Measurements from ENCODE around the gene LRRC19.
A peak's percentile ranks its signal among the peaks of the same experiment; 100 is the strongest.

LRRC19 gene

DNA sequence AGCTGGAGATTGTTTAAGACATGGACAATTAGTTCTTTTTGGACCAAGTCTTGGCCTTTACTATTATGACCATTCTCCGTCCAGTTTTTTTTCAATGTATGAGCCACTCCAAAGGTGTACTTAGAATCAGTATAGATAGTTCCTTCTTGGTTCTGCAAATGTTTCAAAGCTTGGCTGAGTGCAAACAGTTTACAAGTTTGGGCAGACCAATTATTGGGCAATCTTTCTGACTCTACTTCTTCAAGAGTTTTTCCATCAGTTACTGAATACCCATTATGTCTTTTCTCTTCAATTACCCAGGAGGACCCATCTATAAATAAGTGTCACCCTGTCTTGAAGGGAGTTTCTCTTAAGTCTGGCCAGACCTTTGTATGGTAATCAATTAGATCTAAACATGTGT, 33.8 kb downstream of the LRRC19 start (continued):
- TF ChIP-seq, protein P1, sequence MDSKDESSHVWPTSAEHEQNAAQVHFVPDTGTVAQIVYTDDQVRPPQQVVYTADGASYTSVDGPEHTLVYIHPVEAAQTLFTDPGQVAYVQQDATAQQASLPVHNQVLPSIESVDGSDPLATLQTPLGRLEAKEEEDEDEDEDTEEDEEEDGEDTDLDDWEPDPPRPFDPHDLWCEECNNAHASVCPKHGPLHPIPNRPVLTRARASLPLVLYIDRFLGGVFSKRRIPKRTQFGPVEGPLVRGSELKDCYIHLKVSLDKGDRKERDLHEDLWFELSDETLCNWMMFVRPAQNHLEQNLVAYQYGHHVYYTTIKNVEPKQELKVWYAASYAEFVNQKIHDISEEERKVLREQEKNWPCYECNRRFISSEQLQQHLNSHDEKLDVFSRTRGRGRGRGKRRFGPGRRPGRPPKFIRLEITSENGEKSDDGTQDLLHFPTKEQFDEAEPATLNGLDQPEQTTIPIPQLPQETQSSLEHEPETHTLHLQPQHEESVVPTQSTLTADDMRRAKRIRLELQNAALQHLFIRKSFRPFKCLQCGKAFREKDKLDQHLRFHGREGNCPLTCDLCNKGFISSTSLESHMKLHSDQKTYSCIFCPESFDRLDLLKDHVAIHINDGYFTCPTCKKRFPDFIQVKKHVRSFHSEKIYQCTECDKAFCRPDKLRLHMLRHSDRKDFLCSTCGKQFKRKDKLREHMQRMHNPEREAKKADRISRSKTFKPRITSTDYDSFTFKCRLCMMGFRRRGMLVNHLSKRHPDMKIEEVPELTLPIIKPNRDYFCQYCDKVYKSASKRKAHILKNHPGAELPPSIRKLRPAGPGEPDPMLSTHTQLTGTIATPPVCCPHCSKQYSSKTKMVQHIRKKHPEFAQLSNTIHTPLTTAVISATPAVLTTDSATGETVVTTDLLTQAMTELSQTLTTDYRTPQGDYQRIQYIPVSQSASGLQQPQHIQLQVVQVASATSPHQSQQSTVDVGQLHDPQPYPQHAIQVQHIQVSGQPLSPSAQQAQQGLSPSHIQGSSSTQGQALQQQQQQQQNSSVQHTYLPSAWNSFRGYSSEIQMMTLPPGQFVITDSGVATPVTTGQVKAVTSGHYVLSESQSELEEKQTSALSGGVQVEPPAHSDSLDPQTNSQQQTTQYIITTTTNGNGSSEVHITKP (tag by site-specific recombination; IDR thresholded peaks at IDR 0.05) = no peak
- no peak for TF ChIP-seq ZNF302 (tag by site-specific recombination; IDR thresholded peaks at IDR 0.05; ENCODE audit: low read depth)

DNA sequence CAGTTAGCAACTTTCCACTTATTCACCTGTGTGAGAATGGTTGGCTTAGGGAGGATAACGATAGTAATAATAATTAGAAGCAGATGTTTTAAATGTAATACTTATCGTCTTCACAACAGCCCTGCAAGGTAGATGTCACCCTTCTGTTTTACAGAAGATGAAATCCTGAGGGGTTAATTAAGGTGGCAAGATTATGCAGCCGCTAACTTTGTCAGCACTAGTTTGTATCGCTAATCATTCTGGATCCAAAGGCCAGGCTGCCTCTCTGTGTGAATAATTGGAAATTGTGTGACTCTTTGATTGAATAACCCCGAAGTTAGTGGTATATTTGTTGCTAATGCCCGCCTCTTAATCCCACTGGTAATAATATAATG, 48.6 kb downstream of the LRRC19 start:
- no peaks in the 10 kb centered on the region for H3K9me3 ChIP-seq (ENCODE audit: control insufficient read depth, insufficient read depth, low read depth, low read length)
- peaks cover 9% of the 10 kb centered on the region for H3K4me1 ChIP-seq (ENCODE audit: control insufficient read depth, insufficient read depth, low read length)
- peaks cover 0 to 3% of the 10 kb centered on the region in 2 experiments; a peak in 1 of 3 replicates for H3K36me3 ChIP-seq (ENCODE audit: control insufficient read depth in 2 of 2, insufficient read depth in 1 of 2, low read length in 2 of 2)
- H3K4me3 ChIP-seq (ENCODE audit: low read depth, low read length) = peak overlapping the region; percentile 70
- TF ChIP-seq, protein P2, sequence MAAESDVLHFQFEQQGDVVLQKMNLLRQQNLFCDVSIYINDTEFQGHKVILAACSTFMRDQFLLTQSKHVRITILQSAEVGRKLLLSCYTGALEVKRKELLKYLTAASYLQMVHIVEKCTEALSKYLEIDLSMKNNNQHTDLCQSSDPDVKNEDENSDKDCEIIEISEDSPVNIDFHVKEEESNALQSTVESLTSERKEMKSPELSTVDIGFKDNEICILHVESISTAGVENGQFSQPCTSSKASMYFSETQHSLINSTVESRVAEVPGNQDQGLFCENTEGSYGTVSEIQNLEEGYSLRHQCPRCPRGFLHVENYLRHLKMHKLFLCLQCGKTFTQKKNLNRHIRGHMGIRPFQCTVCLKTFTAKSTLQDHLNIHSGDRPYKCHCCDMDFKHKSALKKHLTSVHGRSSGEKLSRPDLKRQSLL (tag by site-specific recombination; IDR thresholded peaks at IDR 0.05) = no peak
- TF ChIP-seq ZBTB1 (tag by site-specific recombination; IDR thresholded peaks at IDR 0.05) = no peak
- TF ChIP-seq, protein P3, sequence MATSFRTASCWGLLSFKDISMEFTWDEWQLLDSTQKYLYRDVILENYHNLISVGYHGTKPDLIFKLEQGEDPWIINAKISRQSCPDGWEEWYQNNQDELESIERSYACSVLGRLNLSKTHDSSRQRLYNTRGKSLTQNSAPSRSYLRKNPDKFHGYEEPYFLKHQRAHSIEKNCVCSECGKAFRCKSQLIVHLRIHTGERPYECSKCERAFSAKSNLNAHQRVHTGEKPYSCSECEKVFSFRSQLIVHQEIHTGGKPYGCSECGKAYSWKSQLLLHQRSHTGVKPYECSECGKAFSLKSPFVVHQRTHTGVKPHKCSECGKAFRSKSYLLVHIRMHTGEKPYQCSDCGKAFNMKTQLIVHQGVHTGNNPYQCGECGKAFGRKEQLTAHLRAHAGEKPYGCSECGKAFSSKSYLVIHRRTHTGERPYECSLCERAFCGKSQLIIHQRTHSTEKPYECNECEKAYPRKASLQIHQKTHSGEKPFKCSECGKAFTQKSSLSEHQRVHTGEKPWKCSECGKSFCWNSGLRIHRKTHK (tag by site-specific recombination; IDR thresholded peaks at IDR 0.05) = no peak
- no peak for TF ChIP-seq ZNF23 (tag by site-specific recombination; IDR thresholded peaks at IDR 0.05; ENCODE audit: borderline replicate concordance)
- no peak for TF ChIP-seq ZNF707 (tag by site-specific recombination; IDR thresholded peaks at IDR 0.05)
- TF ChIP-seq ZNF221 (tag by site-specific recombination; IDR thresholded peaks at IDR 0.05; ENCODE audit: borderline replicate concordance) = no peak
- TF ChIP-seq, protein P4, sequence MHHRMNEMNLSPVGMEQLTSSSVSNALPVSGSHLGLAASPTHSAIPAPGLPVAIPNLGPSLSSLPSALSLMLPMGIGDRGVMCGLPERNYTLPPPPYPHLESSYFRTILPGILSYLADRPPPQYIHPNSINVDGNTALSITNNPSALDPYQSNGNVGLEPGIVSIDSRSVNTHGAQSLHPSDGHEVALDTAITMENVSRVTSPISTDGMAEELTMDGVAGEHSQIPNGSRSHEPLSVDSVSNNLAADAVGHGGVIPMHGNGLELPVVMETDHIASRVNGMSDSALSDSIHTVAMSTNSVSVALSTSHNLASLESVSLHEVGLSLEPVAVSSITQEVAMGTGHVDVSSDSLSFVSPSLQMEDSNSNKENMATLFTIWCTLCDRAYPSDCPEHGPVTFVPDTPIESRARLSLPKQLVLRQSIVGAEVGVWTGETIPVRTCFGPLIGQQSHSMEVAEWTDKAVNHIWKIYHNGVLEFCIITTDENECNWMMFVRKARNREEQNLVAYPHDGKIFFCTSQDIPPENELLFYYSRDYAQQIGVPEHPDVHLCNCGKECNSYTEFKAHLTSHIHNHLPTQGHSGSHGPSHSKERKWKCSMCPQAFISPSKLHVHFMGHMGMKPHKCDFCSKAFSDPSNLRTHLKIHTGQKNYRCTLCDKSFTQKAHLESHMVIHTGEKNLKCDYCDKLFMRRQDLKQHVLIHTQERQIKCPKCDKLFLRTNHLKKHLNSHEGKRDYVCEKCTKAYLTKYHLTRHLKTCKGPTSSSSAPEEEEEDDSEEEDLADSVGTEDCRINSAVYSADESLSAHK (tag by site-specific recombination; IDR thresholded peaks at IDR 0.05) = no peak
- TF ChIP-seq, protein P5, sequence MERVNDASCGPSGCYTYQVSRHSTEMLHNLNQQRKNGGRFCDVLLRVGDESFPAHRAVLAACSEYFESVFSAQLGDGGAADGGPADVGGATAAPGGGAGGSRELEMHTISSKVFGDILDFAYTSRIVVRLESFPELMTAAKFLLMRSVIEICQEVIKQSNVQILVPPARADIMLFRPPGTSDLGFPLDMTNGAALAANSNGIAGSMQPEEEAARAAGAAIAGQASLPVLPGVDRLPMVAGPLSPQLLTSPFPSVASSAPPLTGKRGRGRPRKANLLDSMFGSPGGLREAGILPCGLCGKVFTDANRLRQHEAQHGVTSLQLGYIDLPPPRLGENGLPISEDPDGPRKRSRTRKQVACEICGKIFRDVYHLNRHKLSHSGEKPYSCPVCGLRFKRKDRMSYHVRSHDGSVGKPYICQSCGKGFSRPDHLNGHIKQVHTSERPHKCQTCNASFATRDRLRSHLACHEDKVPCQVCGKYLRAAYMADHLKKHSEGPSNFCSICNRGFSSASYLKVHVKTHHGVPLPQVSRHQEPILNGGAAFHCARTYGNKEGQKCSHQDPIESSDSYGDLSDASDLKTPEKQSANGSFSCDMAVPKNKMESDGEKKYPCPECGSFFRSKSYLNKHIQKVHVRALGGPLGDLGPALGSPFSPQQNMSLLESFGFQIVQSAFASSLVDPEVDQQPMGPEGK (tag by site-specific recombination; IDR thresholded peaks at IDR 0.05) = no peak
- TF ChIP-seq TRIM28 (IDR thresholded peaks at IDR 0.05; ENCODE audit: borderline replicate concordance, low read length) = no peak
- no peak for TF ChIP-seq MZF1 (tag by site-specific recombination; IDR thresholded peaks at IDR 0.05; ENCODE audit: borderline replicate concordance)
- no peak for TF ChIP-seq ZNF544 (tag by site-specific recombination; IDR thresholded peaks at IDR 0.05)
- no peak for TF ChIP-seq ZEB2 (tag by site-specific recombination; IDR thresholded peaks at IDR 0.05)
- no peak for TF ChIP-seq KLF9 (tag by site-specific recombination; IDR thresholded peaks at IDR 0.05; ENCODE audit: low read depth)
- TF ChIP-seq, protein P6, sequence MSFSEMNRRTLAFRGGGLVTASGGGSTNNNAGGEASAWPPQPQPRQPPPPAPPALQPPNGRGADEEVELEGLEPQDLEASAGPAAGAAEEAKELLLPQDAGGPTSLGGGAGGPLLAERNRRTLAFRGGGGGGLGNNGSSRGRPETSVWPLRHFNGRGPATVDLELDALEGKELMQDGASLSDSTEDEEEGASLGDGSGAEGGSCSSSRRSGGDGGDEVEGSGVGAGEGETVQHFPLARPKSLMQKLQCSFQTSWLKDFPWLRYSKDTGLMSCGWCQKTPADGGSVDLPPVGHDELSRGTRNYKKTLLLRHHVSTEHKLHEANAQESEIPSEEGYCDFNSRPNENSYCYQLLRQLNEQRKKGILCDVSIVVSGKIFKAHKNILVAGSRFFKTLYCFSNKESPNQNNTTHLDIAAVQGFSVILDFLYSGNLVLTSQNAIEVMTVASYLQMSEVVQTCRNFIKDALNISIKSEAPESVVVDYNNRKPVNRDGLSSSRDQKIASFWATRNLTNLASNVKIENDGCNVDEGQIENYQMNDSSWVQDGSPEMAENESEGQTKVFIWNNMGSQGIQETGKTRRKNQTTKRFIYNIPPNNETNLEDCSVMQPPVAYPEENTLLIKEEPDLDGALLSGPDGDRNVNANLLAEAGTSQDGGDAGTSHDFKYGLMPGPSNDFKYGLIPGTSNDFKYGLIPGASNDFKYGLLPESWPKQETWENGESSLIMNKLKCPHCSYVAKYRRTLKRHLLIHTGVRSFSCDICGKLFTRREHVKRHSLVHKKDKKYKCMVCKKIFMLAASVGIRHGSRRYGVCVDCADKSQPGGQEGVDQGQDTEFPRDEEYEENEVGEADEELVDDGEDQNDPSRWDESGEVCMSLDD (tag by site-specific recombination; IDR thresholded peaks at IDR 0.05) = no peak
- no peak for TF ChIP-seq ZNF558 (tag by site-specific recombination; IDR thresholded peaks at IDR 0.05)
- TF ChIP-seq, protein P7, sequence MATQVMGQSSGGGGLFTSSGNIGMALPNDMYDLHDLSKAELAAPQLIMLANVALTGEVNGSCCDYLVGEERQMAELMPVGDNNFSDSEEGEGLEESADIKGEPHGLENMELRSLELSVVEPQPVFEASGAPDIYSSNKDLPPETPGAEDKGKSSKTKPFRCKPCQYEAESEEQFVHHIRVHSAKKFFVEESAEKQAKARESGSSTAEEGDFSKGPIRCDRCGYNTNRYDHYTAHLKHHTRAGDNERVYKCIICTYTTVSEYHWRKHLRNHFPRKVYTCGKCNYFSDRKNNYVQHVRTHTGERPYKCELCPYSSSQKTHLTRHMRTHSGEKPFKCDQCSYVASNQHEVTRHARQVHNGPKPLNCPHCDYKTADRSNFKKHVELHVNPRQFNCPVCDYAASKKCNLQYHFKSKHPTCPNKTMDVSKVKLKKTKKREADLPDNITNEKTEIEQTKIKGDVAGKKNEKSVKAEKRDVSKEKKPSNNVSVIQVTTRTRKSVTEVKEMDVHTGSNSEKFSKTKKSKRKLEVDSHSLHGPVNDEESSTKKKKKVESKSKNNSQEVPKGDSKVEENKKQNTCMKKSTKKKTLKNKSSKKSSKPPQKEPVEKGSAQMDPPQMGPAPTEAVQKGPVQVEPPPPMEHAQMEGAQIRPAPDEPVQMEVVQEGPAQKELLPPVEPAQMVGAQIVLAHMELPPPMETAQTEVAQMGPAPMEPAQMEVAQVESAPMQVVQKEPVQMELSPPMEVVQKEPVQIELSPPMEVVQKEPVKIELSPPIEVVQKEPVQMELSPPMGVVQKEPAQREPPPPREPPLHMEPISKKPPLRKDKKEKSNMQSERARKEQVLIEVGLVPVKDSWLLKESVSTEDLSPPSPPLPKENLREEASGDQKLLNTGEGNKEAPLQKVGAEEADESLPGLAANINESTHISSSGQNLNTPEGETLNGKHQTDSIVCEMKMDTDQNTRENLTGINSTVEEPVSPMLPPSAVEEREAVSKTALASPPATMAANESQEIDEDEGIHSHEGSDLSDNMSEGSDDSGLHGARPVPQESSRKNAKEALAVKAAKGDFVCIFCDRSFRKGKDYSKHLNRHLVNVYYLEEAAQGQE (tag by site-specific recombination; IDR thresholded peaks at IDR 0.05) = no peak
- POLR2A ChIA-PET = interaction anchor here (0.6 to 3.2 kb wide), 6 partner anchors 9 to 167 kb away, joined by 3 to 32 read pairs (median 6); partner anchors contain the start of genes CAAP1 and PLAA
- CTCF ChIA-PET = no interaction called here
- peak overlapping the region; percentile 97 for H3K27ac ChIP-seq (ENCODE audit: extremely low read depth, low read depth, low read length)

Data from HEK293 (cell line).